GM06990 (cell line): ENCODE results near the gene SYNDIG1.

Experiments used
- DNase-seq: peaks from one replicate; pipeline ENCODE4 v3.0.0-alpha.2; 2011; ENCODE audit not compliant: insufficient read length; ENCODE audit errors: extremely low read depth
- H3K27me3 ChIP-seq: replicated peaks from 2 replicates; pipeline ENCODE4 v1.6.0; 2011; ENCODE audit warnings: low read length; ENCODE audit not compliant: control insufficient read depth, insufficient read depth
- H3K36me3 ChIP-seq: 2 replicates; pipeline ENCODE4 v1.5.1; 2011; ENCODE audit warnings: low read length; ENCODE audit not compliant: control insufficient read depth, insufficient read depth
- H3K4me3 ChIP-seq: replicated peaks from 2 replicates; pipeline ENCODE4 v1.5.1; 2011; ENCODE audit warnings: low read depth, mild to moderate bottlenecking, control low read depth, low read length
- TF ChIP-seq, protein P1 (sequence below): IDR thresholded peaks from 2 replicates; pipeline ENCODE4 v1.5.1; 2011; ENCODE audit warnings: low read length, control low read depth, mild to moderate bottlenecking, inconsistent platforms; ENCODE audit not compliant: insufficient read depth, poor library complexity, severe bottlenecking

Gene SYNDIG1

DNA sequence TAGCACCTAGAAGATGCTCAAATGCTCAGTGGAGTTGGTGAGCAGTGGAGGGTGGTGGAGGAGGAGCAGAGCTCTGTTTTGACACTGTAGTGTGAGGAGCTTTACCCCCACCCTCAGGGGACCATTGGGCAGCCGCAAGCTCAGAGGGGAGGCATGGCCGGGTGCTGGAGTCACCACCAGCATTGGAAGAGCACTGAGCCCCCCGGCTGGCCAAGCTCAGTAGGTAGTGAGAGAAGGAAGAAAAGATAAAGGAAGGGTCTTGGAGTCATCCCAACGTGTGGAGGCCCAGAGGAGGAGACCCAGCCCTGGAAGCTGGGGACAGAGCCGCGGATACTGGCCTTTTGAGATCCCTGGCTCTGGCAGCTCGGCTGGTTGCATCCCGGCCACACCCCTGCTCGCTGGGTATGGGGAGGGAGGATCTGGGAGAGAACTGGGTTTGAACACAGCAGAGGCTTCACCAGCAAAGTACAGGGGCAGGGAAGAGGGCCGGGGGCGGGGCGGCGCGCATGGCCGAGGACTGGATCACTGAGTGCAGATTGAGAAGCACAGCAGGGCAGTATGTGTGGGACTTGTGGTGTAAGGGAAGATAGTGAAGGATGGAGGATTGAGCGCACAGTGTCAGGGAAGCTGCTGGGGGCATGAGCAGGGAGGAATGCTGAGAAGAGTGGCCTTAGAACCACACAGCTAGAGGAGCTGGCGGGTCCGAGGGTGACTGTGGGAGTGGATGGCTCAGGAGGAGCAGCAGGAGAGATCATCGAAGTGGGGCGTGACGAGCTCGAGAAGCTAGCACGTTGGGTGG lies 24.4 kb downstream of the SYNDIG1 start:
- DNase-seq = no peak
- TF ChIP-seq, protein P1, sequence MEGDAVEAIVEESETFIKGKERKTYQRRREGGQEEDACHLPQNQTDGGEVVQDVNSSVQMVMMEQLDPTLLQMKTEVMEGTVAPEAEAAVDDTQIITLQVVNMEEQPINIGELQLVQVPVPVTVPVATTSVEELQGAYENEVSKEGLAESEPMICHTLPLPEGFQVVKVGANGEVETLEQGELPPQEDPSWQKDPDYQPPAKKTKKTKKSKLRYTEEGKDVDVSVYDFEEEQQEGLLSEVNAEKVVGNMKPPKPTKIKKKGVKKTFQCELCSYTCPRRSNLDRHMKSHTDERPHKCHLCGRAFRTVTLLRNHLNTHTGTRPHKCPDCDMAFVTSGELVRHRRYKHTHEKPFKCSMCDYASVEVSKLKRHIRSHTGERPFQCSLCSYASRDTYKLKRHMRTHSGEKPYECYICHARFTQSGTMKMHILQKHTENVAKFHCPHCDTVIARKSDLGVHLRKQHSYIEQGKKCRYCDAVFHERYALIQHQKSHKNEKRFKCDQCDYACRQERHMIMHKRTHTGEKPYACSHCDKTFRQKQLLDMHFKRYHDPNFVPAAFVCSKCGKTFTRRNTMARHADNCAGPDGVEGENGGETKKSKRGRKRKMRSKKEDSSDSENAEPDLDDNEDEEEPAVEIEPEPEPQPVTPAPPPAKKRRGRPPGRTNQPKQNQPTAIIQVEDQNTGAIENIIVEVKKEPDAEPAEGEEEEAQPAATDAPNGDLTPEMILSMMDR = no peak
- no peaks in the 10 kb centered on the region for H3K36me3 ChIP-seq
- no peak overlapping the region for H3K4me3 ChIP-seq
- no peaks in the 10 kb centered on the region for H3K27me3 ChIP-seq

DNA sequence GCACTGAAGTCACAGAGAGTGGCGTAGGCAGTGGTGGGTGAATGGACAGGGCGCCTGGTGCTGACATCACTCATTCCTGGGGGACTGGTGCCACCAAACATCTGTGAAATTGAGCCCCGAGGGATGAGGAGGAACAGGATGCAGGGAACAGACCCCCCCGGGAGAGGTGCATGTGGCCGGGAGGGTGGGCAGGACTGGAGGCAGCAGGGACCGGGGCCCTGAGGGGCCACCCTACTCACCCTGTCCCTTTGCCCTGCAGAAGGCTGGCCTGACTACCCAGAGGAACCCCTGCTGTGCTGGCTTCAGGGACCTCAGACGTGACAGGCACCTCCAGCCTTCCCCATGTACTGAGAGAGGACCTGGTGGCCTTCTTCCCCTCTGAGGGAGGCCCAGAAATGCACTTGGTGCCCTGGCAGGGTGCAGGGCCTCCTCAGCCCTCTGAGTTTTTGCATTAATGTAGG lies 25.1 kb downstream of the SYNDIG1 start:
- no peak for DNase-seq
- Histone ChIP-seq H3K4me3 (no peak overlapping the region), H3K36me3 (no peaks in the 10 kb centered on the region), H3K27me3 (no peaks in the 10 kb centered on the region)
- TF ChIP-seq, protein P1 = no peak

DNA sequence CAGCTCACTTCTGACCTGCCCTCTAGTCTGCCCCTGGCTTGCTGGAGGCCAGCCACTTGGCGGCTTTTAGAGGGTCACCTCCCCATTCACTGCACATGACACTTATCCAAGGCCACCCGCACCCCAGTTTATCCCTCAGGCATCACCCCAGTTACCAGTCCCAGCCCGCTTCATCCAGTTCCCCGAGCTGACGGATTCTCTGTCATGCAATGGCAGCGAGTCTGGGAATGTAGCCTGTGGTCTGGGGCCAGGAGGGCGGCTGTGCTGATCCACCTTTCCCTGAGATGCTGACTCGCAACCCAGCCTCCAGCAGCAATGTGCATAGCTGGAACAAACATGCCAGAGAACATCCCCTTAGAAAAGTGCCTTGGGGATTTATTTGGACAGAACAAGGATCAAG lies 25.8 kb downstream of the SYNDIG1 start:
- no peaks in the 10 kb centered on the region for H3K36me3 ChIP-seq
- H3K4me3 ChIP-seq = no peak overlapping the region
- no peaks in the 10 kb centered on the region for H3K27me3 ChIP-seq
- TF ChIP-seq, protein P1 = no peak
- DNase-seq = no peak

DNA sequence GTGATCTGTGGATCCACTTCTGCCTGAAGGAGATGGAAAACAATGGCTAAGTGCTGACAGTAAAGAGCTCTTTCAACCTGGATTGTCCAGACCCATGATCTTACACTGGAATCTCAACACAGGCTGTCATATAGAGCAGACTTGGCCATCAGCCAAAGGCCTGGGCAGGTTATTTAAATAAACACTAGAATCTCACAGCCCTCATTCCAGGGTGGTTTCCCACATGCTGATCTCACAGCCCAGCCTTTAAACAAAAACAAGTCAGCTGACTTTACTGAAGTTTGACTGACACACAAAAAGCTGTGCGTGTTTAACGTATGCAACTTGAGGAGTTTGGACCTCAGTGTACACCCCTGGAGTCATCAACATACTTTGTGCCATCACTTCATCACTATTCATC lies 28.4 kb downstream of the SYNDIG1 start:
- Histone ChIP-seq H3K4me3 (no peak overlapping the region), H3K27me3 (no peaks in the 10 kb centered on the region; the same call in 1 of the 2 replicates), H3K36me3 (no peaks in the 10 kb centered on the region)
- DNase-seq = no peak
- TF ChIP-seq, protein P1 = no peak

DNA sequence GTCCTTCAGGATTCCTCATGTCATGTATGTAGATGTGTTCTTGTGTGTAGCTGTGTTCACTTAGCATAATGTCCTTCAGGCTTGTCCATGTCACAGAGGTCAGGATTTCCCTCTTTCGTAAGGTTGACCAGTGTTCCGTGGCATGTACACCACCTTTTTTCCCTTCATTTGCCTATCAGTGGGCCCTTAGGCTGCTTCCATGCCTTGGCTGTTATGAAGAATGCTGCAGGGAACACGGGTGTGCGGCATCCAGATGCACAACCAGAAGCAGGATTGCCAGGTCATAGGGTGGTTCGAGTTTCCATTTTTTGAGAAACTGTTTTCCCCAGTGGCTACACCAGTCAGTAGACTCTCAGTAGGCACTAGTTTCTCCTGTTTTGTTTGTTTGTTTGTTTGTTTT lies 29.2 kb downstream of the SYNDIG1 start:
- DNase-seq = no peak
- no peaks in the 10 kb centered on the region; the same call in 1 of the 2 replicates for H3K27me3 ChIP-seq
- TF ChIP-seq, protein P1 = no peak
- no peaks in the 10 kb centered on the region for H3K36me3 ChIP-seq
- no peak overlapping the region for H3K4me3 ChIP-seq
